Measurements from ENCODE around the gene ASGR2.
"Not testable (repeated sequence)": the region's sequence is repeated elsewhere in the genome, so short reads cannot be mapped to it uniquely, and the experiment has no call there.

The ASGR2 gene

GRCh38 chr17:7136266-7136877, 21.8 kb upstream of the ASGR2 start:
- Histone ChIP-seq H3K36me3 (ENCODE audit: control insufficient read depth, insufficient read depth, low read length) (no peaks in the 10 kb centered on the region), H3K4me1 (ENCODE audit: control insufficient read depth, insufficient read depth, low read length) (peaks cover 23% of the 10 kb centered on the region), H3K4me3 (ENCODE audit: low read length) (no peak overlapping the region), H3K9ac (ENCODE audit: low read length) (no peak overlapping the region), H3K9me3 (ENCODE audit: control insufficient read depth, low read length) (no peaks in the 10 kb centered on the region), H3K27me3 (ENCODE audit: control insufficient read depth, insufficient read depth, low read length) (no peaks in the 10 kb centered on the region)

GRCh38 chr17:7133916-7134315, 19.3 kb upstream of the ASGR2 start:
- H3K27me3 ChIP-seq (ENCODE audit: control insufficient read depth, insufficient read depth, low read length) = no peaks in the 10 kb centered on the region
- peaks cover 11% of the 10 kb centered on the region for H3K4me1 ChIP-seq (ENCODE audit: control insufficient read depth, insufficient read depth, low read length)
- H3K9ac ChIP-seq (ENCODE audit: low read length) = no peak overlapping the region
- H3K4me3 ChIP-seq (ENCODE audit: low read length) = no peak overlapping the region
- H3K36me3 ChIP-seq (ENCODE audit: control insufficient read depth, insufficient read depth, low read length) = no peaks in the 10 kb centered on the region
- H3K9me3 ChIP-seq (ENCODE audit: control insufficient read depth, low read length) = no peaks in the 10 kb centered on the region

DNA sequence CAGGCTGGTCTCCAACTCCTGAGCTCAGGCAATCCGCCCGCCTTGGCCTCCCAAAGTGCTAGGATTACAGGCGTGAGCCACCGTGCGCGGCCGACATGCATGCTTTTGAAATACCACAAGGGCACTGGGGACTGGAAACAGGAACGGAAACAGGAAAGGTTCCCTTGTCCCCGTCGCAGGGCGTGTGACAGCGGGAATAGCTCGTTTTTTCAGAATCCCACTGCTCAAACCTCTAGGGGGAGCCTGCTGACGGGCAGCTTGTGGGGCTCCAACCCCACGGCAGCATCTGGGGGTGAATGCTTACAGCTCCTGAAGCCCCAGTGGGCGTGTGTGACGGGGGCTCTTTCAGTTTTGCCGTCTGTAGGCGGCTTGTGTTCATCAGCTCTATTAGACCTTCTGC, 18.8 kb upstream of the ASGR2 start:
- peaks cover 7% of the 10 kb centered on the region for H3K4me1 ChIP-seq (ENCODE audit: control insufficient read depth, insufficient read depth, low read length)
- no peaks in the 10 kb centered on the region for H3K9me3 ChIP-seq (ENCODE audit: control insufficient read depth, low read length)
- H3K27me3 ChIP-seq (ENCODE audit: control insufficient read depth, insufficient read depth, low read length) = no peaks in the 10 kb centered on the region
- H3K4me3 ChIP-seq (ENCODE audit: low read length) = no peak overlapping the region
- H3K9ac ChIP-seq (ENCODE audit: low read length) = no peak overlapping the region
- H3K36me3 ChIP-seq (ENCODE audit: control insufficient read depth, insufficient read depth, low read length) = no peaks in the 10 kb centered on the region

DNA sequence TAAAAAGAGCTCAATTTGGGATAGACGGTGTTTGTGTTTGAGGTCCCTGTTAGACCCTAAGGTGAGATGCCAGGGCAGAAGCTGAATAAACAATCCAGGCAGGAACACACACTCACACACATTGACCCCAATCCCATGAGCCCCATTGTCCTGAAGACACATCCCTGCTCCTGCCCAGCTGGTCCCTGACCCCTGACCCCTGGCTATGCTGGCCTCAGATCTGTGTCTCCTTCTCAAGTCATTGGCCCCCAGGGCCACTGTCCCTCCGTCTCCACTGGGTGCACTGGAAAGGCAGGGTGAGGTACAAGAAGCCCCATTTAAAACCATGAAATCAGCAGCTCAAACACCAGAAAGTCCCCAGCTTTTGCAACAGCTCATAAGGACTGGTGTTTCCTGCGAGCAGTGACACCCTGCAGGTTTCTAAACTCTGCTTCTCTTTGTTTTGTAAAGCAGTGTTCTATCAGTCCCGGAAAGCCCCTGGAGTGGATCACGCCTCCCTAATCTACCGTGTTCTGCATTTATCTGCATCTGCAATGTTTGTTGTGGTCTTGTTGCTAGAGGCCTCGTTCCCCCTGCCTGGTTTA, 18.0 kb upstream of the ASGR2 start:
- Histone ChIP-seq H3K4me3 (ENCODE audit: low read length) (no peak overlapping the region), H3K36me3 (ENCODE audit: control insufficient read depth, insufficient read depth, low read length) (no peaks in the 10 kb centered on the region), H3K9ac (ENCODE audit: low read length) (no peak overlapping the region), H3K9me3 (ENCODE audit: control insufficient read depth, low read length) (no peaks in the 10 kb centered on the region), H3K4me1 (ENCODE audit: control insufficient read depth, insufficient read depth, low read length) (peaks cover 7% of the 10 kb centered on the region), H3K27me3 (ENCODE audit: control insufficient read depth, insufficient read depth, low read length) (no peaks in the 10 kb centered on the region)

DNA sequence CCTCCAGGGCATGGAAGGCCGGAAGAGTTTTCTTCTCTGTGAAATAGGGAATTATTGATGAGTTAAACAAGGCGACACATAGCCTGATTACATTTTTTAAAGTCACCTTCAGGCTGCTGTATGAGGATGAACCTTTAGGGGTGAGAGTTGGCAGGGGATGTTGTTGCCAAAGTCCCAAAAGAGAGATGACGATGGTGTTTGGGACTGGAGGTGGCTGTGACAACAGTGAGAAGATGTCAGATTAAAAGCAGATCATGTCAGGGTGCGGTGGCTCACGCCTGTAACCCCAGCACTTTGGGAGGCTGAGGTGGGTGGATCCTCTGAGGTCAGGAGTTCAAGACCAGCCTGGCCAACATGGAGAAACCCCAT, 16.8 kb upstream of the ASGR2 start:
- Histone ChIP-seq H3K27me3 (ENCODE audit: control insufficient read depth, insufficient read depth, low read length) (no peaks in the 10 kb centered on the region), H3K36me3 (ENCODE audit: control insufficient read depth, insufficient read depth, low read length) (no peaks in the 10 kb centered on the region)

GRCh38 chr17:7130621-7131422, 16.2 kb upstream of the ASGR2 start:
- H3K9ac ChIP-seq (ENCODE audit: low read length) = no peak overlapping the region
- no peaks in the 10 kb centered on the region for H3K4me1 ChIP-seq (ENCODE audit: control insufficient read depth, insufficient read depth, low read length)
- H3K27me3 ChIP-seq (ENCODE audit: control insufficient read depth, insufficient read depth, low read length) = no peaks in the 10 kb centered on the region
- H3K36me3 ChIP-seq (ENCODE audit: control insufficient read depth, insufficient read depth, low read length) = no peaks in the 10 kb centered on the region
- H3K9me3 ChIP-seq (ENCODE audit: control insufficient read depth, low read length) = no peaks in the 10 kb centered on the region
- no peak overlapping the region for H3K4me3 ChIP-seq (ENCODE audit: low read length)

More for the DNA sequence above, 16.8 kb upstream of the ASGR2 start:
- Histone ChIP-seq H3K9me3 (ENCODE audit: control insufficient read depth, low read length) (no peaks in the 10 kb centered on the region), H3K9ac (ENCODE audit: low read length) (no peak overlapping the region), H3K4me3 (ENCODE audit: low read length) (no peak overlapping the region), H3K4me1 (ENCODE audit: control insufficient read depth, insufficient read depth, low read length) (no peaks in the 10 kb centered on the region)

DNA sequence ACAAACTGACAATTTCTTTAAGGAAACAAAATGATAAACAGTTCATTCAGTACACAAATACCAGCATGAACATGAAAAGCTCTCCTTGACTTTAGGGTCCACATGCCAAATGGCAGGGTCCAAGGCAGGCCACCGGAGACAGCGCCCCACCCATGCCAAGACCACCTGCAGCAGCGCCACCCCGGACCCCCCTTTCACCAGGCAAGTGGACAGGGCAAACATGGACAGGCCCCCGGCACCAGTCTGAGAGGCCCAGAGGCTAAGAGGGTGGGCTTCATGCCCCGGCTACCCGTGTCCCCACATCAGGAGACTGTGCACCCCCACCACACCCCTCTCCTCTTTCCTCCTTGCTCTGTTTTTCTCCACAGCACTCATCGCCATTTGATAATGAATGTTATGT, 14.7 kb upstream of the ASGR2 start:
- Histone ChIP-seq H3K4me3 (ENCODE audit: low read length) (no peak overlapping the region), H3K27me3 (ENCODE audit: control insufficient read depth, insufficient read depth, low read length) (no peaks in the 10 kb centered on the region), H3K9me3 (ENCODE audit: control insufficient read depth, low read length) (no peaks in the 10 kb centered on the region), H3K4me1 (ENCODE audit: control insufficient read depth, insufficient read depth, low read length) (no peaks in the 10 kb centered on the region), H3K9ac (ENCODE audit: low read length) (no peak overlapping the region), H3K36me3 (ENCODE audit: control insufficient read depth, insufficient read depth, low read length) (no peaks in the 10 kb centered on the region)

- Histone ChIP-seq H3K4me1 (ENCODE audit: control insufficient read depth, insufficient read depth, low read length) (no peaks in the 10 kb centered on the region), H3K27me3 (ENCODE audit: control insufficient read depth, insufficient read depth, low read length) (no peaks in the 10 kb centered on the region), H3K36me3 (ENCODE audit: control insufficient read depth, insufficient read depth, low read length) (no peaks in the 10 kb centered on the region), H3K9ac (ENCODE audit: low read length) (no peak overlapping the region), H3K9me3 (ENCODE audit: control insufficient read depth, low read length) (no peaks in the 10 kb centered on the region), H3K4me3 (ENCODE audit: low read length) (no peak overlapping the region)
Measured at GRCh38 chr17:7128160-7128559, 13.5 kb upstream of the ASGR2 start.

DNA sequence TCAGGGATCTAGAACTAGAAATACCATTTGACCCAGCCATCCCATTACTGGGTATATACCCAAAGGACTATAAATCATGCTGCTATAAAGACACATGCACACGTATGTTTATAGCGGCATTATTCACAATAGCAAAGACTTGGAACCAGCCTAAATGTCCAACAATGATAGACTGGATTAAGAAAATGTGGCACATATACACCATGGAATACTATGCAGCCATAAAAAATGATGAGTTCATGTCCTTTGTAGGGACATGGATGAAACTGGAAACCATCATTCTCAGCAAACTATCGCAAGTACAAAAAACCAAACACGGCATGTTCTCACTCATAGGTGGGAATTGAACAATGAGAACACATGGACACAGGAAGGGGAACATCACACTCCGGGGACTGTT, 12.9 kb upstream of the ASGR2 start:
- not testable (repeated sequence) for H3K4me3 ChIP-seq (ENCODE audit: low read length); H3K9me3 ChIP-seq (ENCODE audit: control insufficient read depth, low read length); H3K9ac ChIP-seq (ENCODE audit: low read length); H3K36me3 ChIP-seq (ENCODE audit: control insufficient read depth, insufficient read depth, low read length); H3K4me1 ChIP-seq (ENCODE audit: control insufficient read depth, insufficient read depth, low read length); H3K27me3 ChIP-seq (ENCODE audit: control insufficient read depth, insufficient read depth, low read length)

GRCh38 chr17:7126386-7126785, 11.8 kb upstream of the ASGR2 start:
- not testable (repeated sequence) for H3K27me3 ChIP-seq (ENCODE audit: control insufficient read depth, insufficient read depth, low read length); H3K4me1 ChIP-seq (ENCODE audit: control insufficient read depth, insufficient read depth, low read length); H3K36me3 ChIP-seq (ENCODE audit: control insufficient read depth, insufficient read depth, low read length); H3K4me3 ChIP-seq (ENCODE audit: low read length); H3K9me3 ChIP-seq (ENCODE audit: control insufficient read depth, low read length); H3K9ac ChIP-seq (ENCODE audit: low read length)

DNA sequence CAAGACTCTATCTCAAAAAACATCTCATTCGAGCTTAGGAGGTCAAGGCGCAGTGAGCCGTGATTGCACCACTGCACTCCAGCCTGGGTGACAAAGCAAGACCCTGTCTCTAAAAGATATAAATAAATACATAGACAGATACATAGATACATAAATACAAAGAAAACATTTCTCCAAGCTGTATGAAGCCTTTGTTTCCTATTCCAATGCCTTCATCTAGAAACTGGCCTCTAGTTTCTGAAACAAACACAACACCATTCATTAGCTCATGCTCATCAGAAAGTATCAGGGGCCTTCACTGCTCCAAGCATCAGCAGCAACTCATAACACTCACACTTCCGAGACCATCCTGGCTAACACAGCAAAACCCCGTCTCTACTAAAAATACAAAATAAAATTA, 10.3 kb upstream of the ASGR2 start:
- H3K9me3 ChIP-seq (ENCODE audit: control insufficient read depth, low read length) = no peaks in the 10 kb centered on the region
- H3K4me3 ChIP-seq (ENCODE audit: low read length) = no peak overlapping the region
- no peaks in the 10 kb centered on the region for H3K4me1 ChIP-seq (ENCODE audit: control insufficient read depth, insufficient read depth, low read length)
- no peak overlapping the region for H3K9ac ChIP-seq (ENCODE audit: low read length)
- H3K27me3 ChIP-seq (ENCODE audit: control insufficient read depth, insufficient read depth, low read length) = no peaks in the 10 kb centered on the region
- H3K36me3 ChIP-seq (ENCODE audit: control insufficient read depth, insufficient read depth, low read length) = no peaks in the 10 kb centered on the region

GRCh38 chr17:7123844-7124243, 9.2 kb upstream of the ASGR2 start:
- Histone ChIP-seq H3K9ac (ENCODE audit: low read length) (no peak overlapping the region), H3K4me3 (ENCODE audit: low read length) (no peak overlapping the region), H3K27me3 (ENCODE audit: control insufficient read depth, insufficient read depth, low read length) (no peaks in the 10 kb centered on the region), H3K4me1 (ENCODE audit: control insufficient read depth, insufficient read depth, low read length) (no peaks in the 10 kb centered on the region), H3K9me3 (ENCODE audit: control insufficient read depth, low read length) (no peaks in the 10 kb centered on the region), H3K36me3 (ENCODE audit: control insufficient read depth, insufficient read depth, low read length) (no peaks in the 10 kb centered on the region)
